H9 (cell line): Measurements from ENCODE around the gene MRPL48. TPM values are rescaled to one million over a fixed set of nuclear protein-coding genes. Genes with fewer than 3 reads are reported as not detected.
"Not testable (repeated sequence)": the region's sequence is repeated elsewhere in the genome, so short reads cannot be mapped to it uniquely, and the experiment has no call there.

Experiments used
- DNase-seq: peaks from one replicate; pipeline ENCODE4 v3.0.0-alpha.2; 2017
- H2AFZ ChIP-seq: one replicate; pipeline ENCODE4 v1.6.1; 2013; ENCODE audit warnings: mild to moderate bottlenecking, low read length, control low read depth, moderate library complexity
- H2AK5ac ChIP-seq: 2 replicates; pipeline ENCODE4 v1.6.1; 2013; ENCODE audit warnings: low read length, control low read depth, mixed read lengths; ENCODE audit not compliant: insufficient read length
- H2BK120ac ChIP-seq: one replicate; pipeline ENCODE4 v1.6.1; 2013; ENCODE audit warnings: low read depth, mild to moderate bottlenecking, low read length, control low read depth, inconsistent platforms; ENCODE audit not compliant: poor library complexity, severe bottlenecking
- H2BK12ac ChIP-seq: 2 replicates; pipeline ENCODE4 v1.6.1; 2013; ENCODE audit warnings: low read length, control low read depth, mixed read lengths, low read depth; ENCODE audit not compliant: insufficient read length
- H2BK15ac ChIP-seq: 2 replicates; pipeline ENCODE4 v1.6.1; 2013; ENCODE audit warnings: low read depth, low read length, control low read depth
- H2BK20ac ChIP-seq: one replicate; pipeline ENCODE4 v1.6.1; 2013; ENCODE audit warnings: low read depth, mild to moderate bottlenecking, low read length, control low read depth, inconsistent platforms; ENCODE audit not compliant: poor library complexity, severe bottlenecking
- H2BK5ac ChIP-seq: 2 replicates; pipeline ENCODE4 v1.6.1; 2013; ENCODE audit warnings: low read length, control low read depth, mixed read lengths; ENCODE audit not compliant: insufficient read length
- H3K14ac ChIP-seq: 2 replicates; pipeline ENCODE4 v1.6.1; 2013; ENCODE audit warnings: low read length, control low read depth; ENCODE audit not compliant: insufficient read depth
- H3K18ac ChIP-seq: 2 replicates; pipeline ENCODE4 v1.6.1; 2013; ENCODE audit warnings: low read depth, mild to moderate bottlenecking, mixed read lengths, low read length, control low read depth; ENCODE audit not compliant: insufficient read length
- H3K23ac ChIP-seq: 2 replicates; pipeline ENCODE4 v1.6.1; 2013; ENCODE audit warnings: low read length, control low read depth, mixed read lengths, low read depth; ENCODE audit not compliant: insufficient read length
- H3K23me2 ChIP-seq: 2 replicates; pipeline ENCODE4 v1.6.1; 2013; ENCODE audit warnings: low read depth, mild to moderate bottlenecking, mixed read lengths, low read length, control low read depth; ENCODE audit not compliant: insufficient read length, poor library complexity, severe bottlenecking
- H3K27ac ChIP-seq: 2 replicates; pipeline ENCODE4 v1.5.1; 2013; ENCODE audit warnings: low read length, control low read depth, mixed read lengths, low read depth; ENCODE audit not compliant: insufficient read length
- H3K27me3 ChIP-seq: 2 replicates; pipeline ENCODE4 v1.6.1; 2013; ENCODE audit warnings: low read length, control low read depth, inconsistent platforms; ENCODE audit not compliant: insufficient read depth
- H3K4ac ChIP-seq: 2 replicates; pipeline ENCODE4 v1.6.1; 2013; ENCODE audit warnings: low read depth, mild to moderate bottlenecking, control low read depth, inconsistent platforms, low read length, moderate library complexity
- H3K4me1 ChIP-seq: 2 replicates; pipeline ENCODE4 v1.6.1; 2013; ENCODE audit warnings: low read length, control low read depth, inconsistent platforms; ENCODE audit not compliant: insufficient read depth
- H3K4me2 ChIP-seq: 2 replicates; pipeline ENCODE4 v1.6.1; 2013; ENCODE audit warnings: low read length, control low read depth, mixed read lengths; ENCODE audit not compliant: insufficient read length, insufficient read depth
- H3K56ac ChIP-seq: 2 replicates; pipeline ENCODE4 v1.6.1; 2013; ENCODE audit warnings: low read depth, mild to moderate bottlenecking, mixed read lengths, low read length, control low read depth; ENCODE audit not compliant: insufficient read length
- H3K79me1 ChIP-seq: 2 replicates; pipeline ENCODE4 v1.6.1; 2013; ENCODE audit warnings: low read depth, mild to moderate bottlenecking, moderate library complexity, low read length, control low read depth, inconsistent platforms; ENCODE audit not compliant: insufficient read depth, poor library complexity, severe bottlenecking
- H3K79me2 ChIP-seq: 2 replicates; pipeline ENCODE4 v1.6.1; 2013; ENCODE audit warnings: low read length, control low read depth, inconsistent platforms; ENCODE audit not compliant: insufficient read depth
- H3K9ac ChIP-seq: 2 replicates; pipeline ENCODE4 v1.6.1; 2013; ENCODE audit warnings: low read length, control low read depth, mixed read lengths; ENCODE audit not compliant: insufficient read length; ENCODE audit errors: extremely low read depth
- H3K9me3 ChIP-seq: one replicate; pipeline ENCODE4 v1.6.1; 2013; ENCODE audit warnings: low read depth, low read length, inconsistent platforms; ENCODE audit not compliant: control insufficient read depth
- H3T11ph ChIP-seq: one replicate; pipeline ENCODE4 v1.6.1; 2013; ENCODE audit warnings: mild to moderate bottlenecking, low read length, control low read depth, inconsistent platforms
- H4K20me1 ChIP-seq: one replicate; pipeline ENCODE4 v1.6.1; 2013; ENCODE audit not compliant: control insufficient read depth, insufficient read length, insufficient read depth
- H4K5ac ChIP-seq: 2 replicates; pipeline ENCODE4 v1.6.1; 2013; ENCODE audit warnings: low read depth, mild to moderate bottlenecking, mixed read lengths, low read length, control low read depth; ENCODE audit not compliant: insufficient read length
- H4K8ac ChIP-seq: replicated peaks from 2 replicates; pipeline ENCODE4 v1.6.1; 2013; ENCODE audit warnings: low read length, control low read depth, mixed read lengths, low read depth; ENCODE audit not compliant: insufficient read length
- H4K91ac ChIP-seq: 2 replicates; pipeline ENCODE4 v1.6.1; 2013; ENCODE audit warnings: low read depth, mild to moderate bottlenecking, moderate library complexity, mixed read lengths, low read length, control low read depth; ENCODE audit not compliant: insufficient read length
- H3K27ac Mint-ChIP-seq, 3 experiments: 2 replicates in 2 of 3; 3 replicates in 1 of 3; pipeline ENCODE4 v1.8.0; 2020 to 2021; ENCODE audit warnings: mixed read lengths in 3 of 3, mild to moderate bottlenecking in 1 of 3, moderate library complexity in 1 of 3
- H3K27me3 Mint-ChIP-seq: 2 replicates; pipeline ENCODE4 v1.8.0; 2021; ENCODE audit warnings: low read depth, mild to moderate bottlenecking, moderate library complexity, mixed read lengths
- H3K36me3 Mint-ChIP-seq, 3 experiments: 2 replicates in 2 of 3; 3 replicates in 1 of 3; pipeline ENCODE4 v1.8.0; 2020 to 2021; ENCODE audit warnings: low read depth in 3 of 3, mixed read lengths in 3 of 3; ENCODE audit not compliant: insufficient read depth in 1 of 3
- H3K4me1 Mint-ChIP-seq, 2 experiments: 2 replicates each; pipeline ENCODE4 v1.8.0; 2020; ENCODE audit warnings: mixed read lengths in 2 of 2
- H3K4me3 Mint-ChIP-seq, 2 experiments: 2 replicates in 1 of 2; 3 replicates in 1 of 2; pipeline ENCODE4 v1.8.0; 2020 to 2021; ENCODE audit warnings: mild to moderate bottlenecking in 2 of 2, mixed read lengths in 2 of 2, moderate library complexity in 1 of 2
- H3K9me3 Mint-ChIP-seq, 2 experiments: 2 replicates in 1 of 2; 3 replicates in 1 of 2; pipeline ENCODE4 v1.8.0; 2020; ENCODE audit warnings: mild to moderate bottlenecking in 2 of 2, mixed read lengths in 2 of 2, moderate library complexity in 1 of 2
- WGBS: extraction: QIAGEN DNeasy Blood & Tissue Kit; methylation state at CpG from one replicate; pipeline ENCODE4 v1.1.7; 2013; ENCODE audit warnings: missing lambda C conversion rate, low lambda C conversion rate, mixed read lengths; ENCODE audit not compliant: insufficient read length; ENCODE audit errors: extremely low coverage; 5-methylcytosine and 5-hydroxymethylcytosine counted together
- total RNA-seq: library from RNA; stranded (reverse); gene quantifications from 2 replicates; pipeline ENCODE4 v1.2.1, GENCODE V29; 2021
- TF ChIP-seq, protein P1 (sequence below): fragments of 200-600 bp; sonication (generic); conservative IDR thresholded peaks from 3 replicates; pipeline ENCODE4 v1.8.0; 2021; ENCODE audit warnings: antibody characterized with exemption, mild to moderate bottlenecking

Gene MRPL48
- total RNA-seq, 1 experiment from 2014 or later: 36.4 TPM

GRCh38 chr11:73766763-73767162, 20.9 kb upstream of the MRPL48 start:
- Histone ChIP-seq H3K79me2 (no peaks in the 10 kb centered on the region), H3K27ac (no peak overlapping the region), H3K9ac (no peak overlapping the region), H3T11ph (no peak overlapping the region), H3K9me3 (no peaks in the 10 kb centered on the region), H3K18ac (no peak overlapping the region), H4K91ac (no peak overlapping the region), H3K23ac (no peak overlapping the region), H4K8ac (no peak overlapping the region), H3K56ac (no peak overlapping the region), H2AFZ (no peak overlapping the region), H3K4ac (no peak overlapping the region), H3K79me1 (no peaks in the 10 kb centered on the region), H4K20me1 (no peaks in the 10 kb centered on the region), H2BK20ac (no peak overlapping the region), H2BK5ac (no peak overlapping the region), H4K5ac (no peak overlapping the region), H3K27me3 (no peaks in the 10 kb centered on the region), H3K14ac (no peak overlapping the region), H2BK120ac (no peak overlapping the region), H2BK15ac (no peak overlapping the region), H2BK12ac (no peak overlapping the region), H3K23me2 (no peaks in the 10 kb centered on the region), H3K4me2 (no peak overlapping the region), H3K4me1 (no peaks in the 10 kb centered on the region), H2AK5ac (no peak overlapping the region)
- Mint-ChIP-seq H3K4me3 (no peak overlapping the region), H3K27me3 (peaks cover 4% of the 10 kb centered on the region; the same call in 1 of the 2 replicates), H3K36me3 (no peaks in the 10 kb centered on the region), H3K4me1 (peaks cover 2 to 3% of the 10 kb centered on the region in 2 experiments; a peak in 1 of 4 replicates), H3K27ac (no peak overlapping the region), H3K9me3 (no peaks in the 10 kb centered on the region; a peak in 1 of 5 replicates)
- TF ChIP-seq, protein P1, sequence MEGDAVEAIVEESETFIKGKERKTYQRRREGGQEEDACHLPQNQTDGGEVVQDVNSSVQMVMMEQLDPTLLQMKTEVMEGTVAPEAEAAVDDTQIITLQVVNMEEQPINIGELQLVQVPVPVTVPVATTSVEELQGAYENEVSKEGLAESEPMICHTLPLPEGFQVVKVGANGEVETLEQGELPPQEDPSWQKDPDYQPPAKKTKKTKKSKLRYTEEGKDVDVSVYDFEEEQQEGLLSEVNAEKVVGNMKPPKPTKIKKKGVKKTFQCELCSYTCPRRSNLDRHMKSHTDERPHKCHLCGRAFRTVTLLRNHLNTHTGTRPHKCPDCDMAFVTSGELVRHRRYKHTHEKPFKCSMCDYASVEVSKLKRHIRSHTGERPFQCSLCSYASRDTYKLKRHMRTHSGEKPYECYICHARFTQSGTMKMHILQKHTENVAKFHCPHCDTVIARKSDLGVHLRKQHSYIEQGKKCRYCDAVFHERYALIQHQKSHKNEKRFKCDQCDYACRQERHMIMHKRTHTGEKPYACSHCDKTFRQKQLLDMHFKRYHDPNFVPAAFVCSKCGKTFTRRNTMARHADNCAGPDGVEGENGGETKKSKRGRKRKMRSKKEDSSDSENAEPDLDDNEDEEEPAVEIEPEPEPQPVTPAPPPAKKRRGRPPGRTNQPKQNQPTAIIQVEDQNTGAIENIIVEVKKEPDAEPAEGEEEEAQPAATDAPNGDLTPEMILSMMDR: no peak
- no peak for DNase-seq
- no CpG with 5 or more reads among the region's 1 CpG for WGBS

DNA sequence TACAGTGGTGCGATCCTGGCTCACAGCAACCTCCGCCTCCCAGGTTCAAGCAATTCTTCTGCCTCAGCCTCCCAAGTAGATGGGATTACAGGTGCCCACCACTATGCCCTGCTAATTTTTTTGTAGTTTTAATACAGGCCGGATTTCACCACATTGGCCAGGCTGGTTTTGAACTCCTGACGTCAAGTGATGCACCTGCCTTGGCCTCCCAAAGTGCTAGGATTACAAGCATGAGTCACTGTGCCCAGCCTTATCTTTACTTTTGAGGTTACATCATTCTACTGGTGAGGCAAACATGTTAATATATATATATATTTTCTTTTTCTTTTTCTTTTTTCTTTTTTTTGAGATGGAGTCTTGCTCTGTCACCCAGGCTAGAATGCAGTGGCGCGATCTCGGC, 16.9 kb upstream of the MRPL48 start:
- not testable (repeated sequence) for H3K23ac ChIP-seq, H3K27ac Mint-ChIP-seq, H3K4me1 ChIP-seq, H3K79me1 ChIP-seq, H2AK5ac ChIP-seq, H4K20me1 ChIP-seq, H2AFZ ChIP-seq, H3K27me3 ChIP-seq, H3K4me2 ChIP-seq, H3K36me3 Mint-ChIP-seq, H2BK20ac ChIP-seq, H3K27me3 Mint-ChIP-seq, H3K14ac ChIP-seq, H2BK5ac ChIP-seq, H3K4me3 Mint-ChIP-seq, H3K56ac ChIP-seq, H3K23me2 ChIP-seq, H3K4ac ChIP-seq, DNase-seq, H2BK12ac ChIP-seq, H3T11ph ChIP-seq, H3K9me3 ChIP-seq, H2BK15ac ChIP-seq, H2BK120ac ChIP-seq, H3K4me1 Mint-ChIP-seq, H3K9ac ChIP-seq, H4K8ac ChIP-seq, H4K5ac ChIP-seq, H3K79me2 ChIP-seq, H4K91ac ChIP-seq, H3K27ac ChIP-seq, H3K18ac ChIP-seq
- peaks cover 6 to 13% of the 10 kb centered on the region in 2 experiments; a peak in 4 of 5 replicates for H3K9me3 Mint-ChIP-seq
- whole genome bisulfite sequencing: no CpG with 5 or more reads among the region's 7 CpGs
